Choroid plexus epithelial cell (primary cell): ENCODE data around the gene OS9.
"Not testable (repeated sequence)": the region's sequence is repeated elsewhere in the genome, so short reads cannot be mapped to it uniquely, and the experiment has no call there.

Source experiments
- DNase-seq: peaks from one replicate; pipeline ENCODE4 v3.0.0-alpha.2; 2010; ENCODE audit warnings: low read depth
- H3K4me3 ChIP-seq: 2 replicates; pipeline ENCODE4 v1.5.1; 2011; ENCODE audit warnings: low read depth, mild to moderate bottlenecking, control low read depth, low read length, moderate library complexity
- TF ChIP-seq, protein P1 (sequence below): conservative IDR thresholded peaks from 2 replicates; pipeline ENCODE4 v1.5.1; 2011; ENCODE audit warnings: low read depth, mild to moderate bottlenecking, control low read depth, inconsistent platforms, low read length, moderate library complexity

OS9 gene

DNA sequence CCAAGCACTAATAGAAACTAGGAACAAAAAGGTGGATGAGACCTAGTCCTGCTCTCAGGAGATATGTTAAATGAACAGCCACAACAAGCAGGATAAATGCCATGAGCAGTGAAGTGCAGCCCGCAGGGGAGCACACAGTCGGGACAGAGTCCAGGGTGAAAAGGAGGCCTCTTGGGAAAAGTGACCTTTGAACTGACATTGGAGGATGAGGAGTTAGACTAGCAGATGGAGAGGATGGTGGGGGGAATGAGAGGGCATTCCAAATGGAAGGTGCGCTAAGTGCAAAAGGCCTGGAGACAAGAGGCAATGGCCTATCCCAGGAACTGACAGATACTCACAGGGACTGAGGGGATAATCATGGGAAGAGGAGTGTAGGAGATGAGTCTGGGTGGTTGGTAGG, 4.5 kb downstream of the OS9 start:
- H3K4me3 ChIP-seq, result no peak overlapping the region
- no peak for DNase-seq
- TF ChIP-seq, protein P1, sequence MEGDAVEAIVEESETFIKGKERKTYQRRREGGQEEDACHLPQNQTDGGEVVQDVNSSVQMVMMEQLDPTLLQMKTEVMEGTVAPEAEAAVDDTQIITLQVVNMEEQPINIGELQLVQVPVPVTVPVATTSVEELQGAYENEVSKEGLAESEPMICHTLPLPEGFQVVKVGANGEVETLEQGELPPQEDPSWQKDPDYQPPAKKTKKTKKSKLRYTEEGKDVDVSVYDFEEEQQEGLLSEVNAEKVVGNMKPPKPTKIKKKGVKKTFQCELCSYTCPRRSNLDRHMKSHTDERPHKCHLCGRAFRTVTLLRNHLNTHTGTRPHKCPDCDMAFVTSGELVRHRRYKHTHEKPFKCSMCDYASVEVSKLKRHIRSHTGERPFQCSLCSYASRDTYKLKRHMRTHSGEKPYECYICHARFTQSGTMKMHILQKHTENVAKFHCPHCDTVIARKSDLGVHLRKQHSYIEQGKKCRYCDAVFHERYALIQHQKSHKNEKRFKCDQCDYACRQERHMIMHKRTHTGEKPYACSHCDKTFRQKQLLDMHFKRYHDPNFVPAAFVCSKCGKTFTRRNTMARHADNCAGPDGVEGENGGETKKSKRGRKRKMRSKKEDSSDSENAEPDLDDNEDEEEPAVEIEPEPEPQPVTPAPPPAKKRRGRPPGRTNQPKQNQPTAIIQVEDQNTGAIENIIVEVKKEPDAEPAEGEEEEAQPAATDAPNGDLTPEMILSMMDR, result no peak

DNA sequence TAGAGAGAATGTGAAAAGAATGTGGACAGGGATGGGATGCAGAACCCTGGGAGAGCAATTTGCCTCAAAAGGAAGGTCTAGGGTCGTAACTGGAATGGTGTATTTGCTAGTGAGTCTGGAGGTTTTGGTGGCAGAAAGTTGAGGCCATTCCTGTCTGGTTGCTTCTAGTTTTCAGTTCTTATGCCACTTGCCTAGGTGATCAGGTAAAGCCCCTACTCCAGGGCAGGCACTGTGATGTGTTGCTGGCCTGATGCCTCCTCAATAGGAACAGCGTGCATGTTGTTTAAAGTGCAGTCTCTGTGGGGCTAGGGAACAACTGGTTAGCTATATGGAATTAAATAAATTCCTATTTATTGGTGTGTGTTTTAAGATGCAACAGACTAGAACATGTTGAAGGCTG, 6.4 kb downstream of the OS9 start:
- H3K4me3 ChIP-seq, result no peak overlapping the region
- no peak for DNase-seq
- TF ChIP-seq, protein P1, result no peak

DNA sequence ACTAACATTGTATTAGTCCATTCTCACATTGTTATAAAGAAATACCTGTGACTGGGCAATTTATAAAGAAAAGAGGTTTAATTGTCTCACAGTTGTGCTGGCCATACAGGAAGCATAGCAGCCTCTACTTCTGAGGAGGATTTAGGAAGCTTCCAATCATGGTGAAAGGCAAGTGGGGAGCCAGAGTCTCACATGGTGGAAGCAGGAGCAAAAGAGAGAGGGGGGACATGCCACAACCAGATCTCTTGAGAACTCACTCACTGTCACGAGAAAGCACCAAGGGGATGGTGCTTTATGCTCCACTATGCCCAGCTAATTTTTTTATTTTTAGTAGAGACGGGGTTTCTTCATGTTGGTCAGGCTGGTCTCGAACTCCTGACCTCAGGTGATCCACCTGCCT, 13.3 kb downstream of the OS9 start:
- DNase-seq, result no peak
- TF ChIP-seq, protein P1, result no peak
- no peak overlapping the region for H3K4me3 ChIP-seq

DNA sequence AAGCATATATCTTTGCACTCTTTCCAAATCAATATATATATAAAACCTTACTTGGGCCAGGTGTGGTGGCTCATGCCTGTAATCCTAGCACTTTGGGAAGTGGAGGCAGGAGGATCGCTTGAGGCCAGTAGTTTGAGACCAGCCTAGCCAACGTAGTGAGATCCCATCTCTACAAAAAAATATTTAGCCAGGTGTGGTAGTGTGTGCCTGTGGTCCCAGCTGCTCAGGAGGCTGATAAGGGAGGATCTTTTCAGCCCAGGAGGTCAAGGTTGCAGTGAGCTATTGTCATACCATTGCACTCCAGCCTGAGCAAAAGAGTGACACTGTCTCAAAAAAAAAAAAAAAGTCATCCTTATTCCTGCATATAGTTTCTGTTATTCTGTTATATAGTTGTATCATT, 14.4 kb downstream of the OS9 start:
- no peak overlapping the region for H3K4me3 ChIP-seq
- TF ChIP-seq, protein P1, result no peak
- DNase-seq, result no peak

DNA sequence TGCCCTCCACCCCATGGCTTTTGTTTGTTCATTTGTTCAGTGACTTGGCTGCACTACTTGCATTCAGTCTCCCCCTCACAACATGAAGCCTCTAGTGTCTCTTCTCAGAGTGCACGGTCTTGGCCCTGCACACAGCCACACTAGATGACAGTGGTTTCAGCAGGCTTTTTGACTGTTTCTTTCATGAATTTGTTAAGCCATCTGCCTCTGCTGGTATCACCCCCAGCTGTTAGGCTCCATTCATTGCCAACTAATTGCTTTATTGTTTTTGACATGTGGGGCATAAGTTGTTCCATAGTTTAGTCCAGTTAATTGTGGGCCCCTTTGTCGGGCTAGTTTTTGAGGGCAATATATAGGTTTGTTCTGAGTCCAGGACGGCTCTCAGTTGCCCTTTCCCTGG, 18.8 kb downstream of the OS9 start:
- H3K4me3 ChIP-seq, result no peak overlapping the region
- DNase-seq, result no peak
- TF ChIP-seq, protein P1, result no peak

DNA sequence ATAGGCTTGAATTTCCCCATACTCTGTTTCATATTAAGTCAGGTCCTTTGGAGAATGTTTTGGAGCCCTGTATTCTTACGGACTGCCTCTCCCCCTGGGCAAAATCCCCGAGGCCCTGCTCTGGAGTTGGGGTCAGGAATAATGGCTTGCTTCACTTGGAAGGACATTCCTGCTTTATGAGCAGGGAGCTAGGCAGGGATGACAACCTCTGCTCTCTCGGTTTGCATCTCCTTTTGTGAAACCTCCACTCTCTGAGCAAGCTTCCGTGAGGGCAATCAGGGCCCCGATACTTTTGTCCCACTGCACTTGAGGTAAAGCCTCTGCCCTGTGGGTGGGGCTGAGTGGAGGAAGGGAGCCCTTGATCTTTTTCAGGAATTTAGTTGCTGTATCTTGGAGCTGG, 19.3 kb downstream of the OS9 start:
- TF ChIP-seq, protein P1, result no peak
- H3K4me3 ChIP-seq, result no peak overlapping the region
- DNase-seq, result no peak

DNA sequence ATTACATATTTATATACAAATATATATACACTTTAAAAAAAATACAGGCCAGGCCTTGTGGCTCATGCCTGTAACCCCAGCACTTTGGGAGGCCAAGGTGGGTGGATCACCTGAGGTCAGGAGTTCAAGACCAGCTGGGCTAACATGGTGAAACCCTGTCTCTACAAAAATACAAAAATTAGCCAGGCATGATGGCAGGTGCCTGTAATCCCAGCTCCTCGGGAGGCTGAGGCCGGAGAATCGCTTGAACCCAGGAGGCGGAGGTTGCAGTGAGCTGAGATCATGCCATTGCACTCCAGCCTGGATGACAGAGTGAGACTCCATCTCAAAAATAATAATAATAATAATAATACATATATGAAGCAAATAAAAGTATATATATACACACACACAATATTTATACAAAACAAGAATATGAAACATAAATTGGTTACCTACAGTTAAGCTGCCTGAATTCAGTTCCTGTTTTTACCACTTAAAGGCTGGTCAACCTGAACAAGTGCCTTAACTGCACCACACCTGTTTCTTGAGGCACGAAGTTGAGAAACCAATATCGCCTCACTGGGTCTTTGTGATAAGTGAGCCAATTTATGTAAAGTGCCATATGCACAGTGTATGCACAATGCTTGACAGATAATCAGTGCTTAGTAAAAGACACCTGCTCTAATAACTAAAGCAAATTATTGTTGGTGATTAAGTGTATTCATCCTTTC, 21.3 kb downstream of the OS9 start:
- DNase-seq, H3K4me3 ChIP-seq: not testable (repeated sequence)
